ENCODE data around the gene UNC5A. TPM values are rescaled to one million over a fixed set of nuclear protein-coding genes. Genes with fewer than 3 reads are reported as not detected.

Gene UNC5A
- total RNA-seq, 1 donor from 2014 or later = not detected

DNA sequence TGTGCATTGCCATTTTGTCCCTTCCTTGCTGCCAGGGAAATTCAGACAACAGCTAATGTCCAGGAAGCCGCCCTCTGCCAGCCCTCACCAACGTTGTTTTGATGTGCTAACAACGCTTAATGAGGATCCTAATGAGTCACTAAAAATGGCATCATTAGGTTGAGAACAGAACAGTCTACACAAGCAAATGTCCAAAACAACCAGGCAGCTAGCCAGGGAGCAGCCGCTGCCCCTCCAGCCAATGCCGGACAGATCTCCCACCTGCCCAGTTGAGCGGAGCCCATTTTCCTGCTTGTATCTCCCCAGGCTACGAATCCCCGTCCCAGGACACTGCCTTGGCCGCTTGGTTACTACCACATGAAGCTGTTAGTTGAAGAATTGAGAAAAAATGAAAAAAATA, 40.4 kb upstream of the UNC5A start:
- Mint-ChIP-seq H3K36me3 (ENCODE audit: low read depth) (no peaks in the 10 kb centered on the region), H3K27me3 (peaks cover 20% of the 10 kb centered on the region), H3K4me3 (no peak overlapping the region), H3K4me1 (no peaks in the 10 kb centered on the region), H3K9me3 (peaks cover 13% of the 10 kb centered on the region), H3K27ac (no peak overlapping the region)
- ATAC-seq (ENCODE audit: low read depth) (no peak), DNase-seq (no peak)
- intact Hi-C loops (cut with micrococcal nuclease) = no loop called here
- POLR2A ChIA-PET = no interaction called here
- CTCF ChIA-PET = no interaction called here
- TF ChIP-seq, protein P1, sequence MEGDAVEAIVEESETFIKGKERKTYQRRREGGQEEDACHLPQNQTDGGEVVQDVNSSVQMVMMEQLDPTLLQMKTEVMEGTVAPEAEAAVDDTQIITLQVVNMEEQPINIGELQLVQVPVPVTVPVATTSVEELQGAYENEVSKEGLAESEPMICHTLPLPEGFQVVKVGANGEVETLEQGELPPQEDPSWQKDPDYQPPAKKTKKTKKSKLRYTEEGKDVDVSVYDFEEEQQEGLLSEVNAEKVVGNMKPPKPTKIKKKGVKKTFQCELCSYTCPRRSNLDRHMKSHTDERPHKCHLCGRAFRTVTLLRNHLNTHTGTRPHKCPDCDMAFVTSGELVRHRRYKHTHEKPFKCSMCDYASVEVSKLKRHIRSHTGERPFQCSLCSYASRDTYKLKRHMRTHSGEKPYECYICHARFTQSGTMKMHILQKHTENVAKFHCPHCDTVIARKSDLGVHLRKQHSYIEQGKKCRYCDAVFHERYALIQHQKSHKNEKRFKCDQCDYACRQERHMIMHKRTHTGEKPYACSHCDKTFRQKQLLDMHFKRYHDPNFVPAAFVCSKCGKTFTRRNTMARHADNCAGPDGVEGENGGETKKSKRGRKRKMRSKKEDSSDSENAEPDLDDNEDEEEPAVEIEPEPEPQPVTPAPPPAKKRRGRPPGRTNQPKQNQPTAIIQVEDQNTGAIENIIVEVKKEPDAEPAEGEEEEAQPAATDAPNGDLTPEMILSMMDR (IDR thresholded peaks at IDR 0.05) = no peak

DNA sequence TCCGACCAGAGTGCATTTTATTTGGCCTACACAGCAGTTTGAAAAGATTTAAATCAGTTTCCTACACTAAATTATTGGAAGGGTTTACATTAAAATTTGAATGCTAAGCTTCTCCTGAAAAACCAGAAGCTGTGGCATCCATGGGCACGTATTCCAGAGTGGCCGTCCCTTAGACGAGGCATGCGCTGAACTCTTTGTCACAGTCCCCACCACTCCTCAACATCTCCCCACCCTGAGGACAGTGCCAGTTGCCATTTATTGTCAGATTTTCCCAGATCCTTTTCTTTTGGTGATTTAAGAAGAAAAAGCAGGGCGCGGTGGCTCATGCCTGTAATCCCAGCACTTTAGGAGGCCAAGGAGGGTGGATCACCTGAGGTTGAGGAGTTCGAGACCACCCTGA, 39.9 kb upstream of the UNC5A start:
- ChIA-PET POLR2A (no interaction called here), CTCF (no interaction called here)
- H3K27ac Mint-ChIP-seq = no peak overlapping the region
- peaks cover 8% of the 10 kb centered on the region for H3K9me3 Mint-ChIP-seq
- intact Hi-C loops (cut with micrococcal nuclease) = no loop called here
- DNase-seq = no peak
- no peak overlapping the region for H3K4me3 Mint-ChIP-seq
- no peaks in the 10 kb centered on the region for H3K36me3 Mint-ChIP-seq (ENCODE audit: low read depth)
- TF ChIP-seq, protein P1 (IDR thresholded peaks at IDR 0.05) = no peak
- no peaks in the 10 kb centered on the region for H3K4me1 Mint-ChIP-seq
- no peak for ATAC-seq (ENCODE audit: low read depth)
- H3K27me3 Mint-ChIP-seq = peaks cover 24% of the 10 kb centered on the region

DNA sequence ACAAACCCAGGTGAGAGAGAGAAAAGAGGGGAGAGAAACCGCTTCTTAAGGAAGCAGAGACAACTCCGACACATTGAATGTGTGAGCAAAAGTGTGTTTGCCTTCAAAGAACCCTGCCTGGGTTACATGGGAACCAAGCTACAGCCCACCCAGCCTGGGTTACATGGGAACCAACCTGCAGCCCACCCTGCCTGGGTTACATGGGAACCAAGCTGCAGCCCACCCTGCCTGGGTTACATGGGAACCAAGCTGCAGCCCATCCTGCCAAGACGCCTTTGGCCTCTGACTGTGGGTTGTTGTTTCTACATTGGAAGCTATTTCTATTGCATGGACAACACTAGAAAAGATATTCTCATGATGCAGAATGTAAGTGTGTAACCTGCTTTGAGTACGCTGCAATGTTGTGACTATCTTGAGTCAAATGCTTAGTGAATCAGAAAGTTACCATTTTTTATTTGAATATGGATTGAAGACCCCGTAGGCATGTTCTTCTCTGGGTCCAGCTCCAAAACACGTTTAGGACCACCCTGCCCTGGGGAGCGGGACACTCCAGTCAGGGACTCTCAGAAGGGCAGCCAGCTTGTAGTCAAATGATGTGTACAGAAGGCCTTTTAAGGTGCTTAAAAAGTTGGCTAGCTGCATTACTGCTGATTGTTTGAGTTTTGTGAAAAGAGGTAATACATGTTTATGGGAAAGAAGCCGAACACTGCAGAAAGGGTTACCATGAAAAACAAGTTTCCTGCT, 39.1 kb upstream of the UNC5A start:
- ChIA-PET POLR2A (no interaction called here), CTCF (no interaction called here)
- DNase-seq (no peak), ATAC-seq (ENCODE audit: low read depth) (no peak)
- no peak overlapping the region for H3K4me3 Mint-ChIP-seq
- peaks cover 2% of the 10 kb centered on the region for H3K9me3 Mint-ChIP-seq
- TF ChIP-seq, protein P1 (IDR thresholded peaks at IDR 0.05) = no peak
- no peaks in the 10 kb centered on the region for H3K36me3 Mint-ChIP-seq (ENCODE audit: low read depth)
- peaks cover 24% of the 10 kb centered on the region for H3K27me3 Mint-ChIP-seq
- H3K4me1 Mint-ChIP-seq = no peaks in the 10 kb centered on the region
- no peak overlapping the region for H3K27ac Mint-ChIP-seq
- intact Hi-C loops (cut with micrococcal nuclease) = no loop called here

DNA sequence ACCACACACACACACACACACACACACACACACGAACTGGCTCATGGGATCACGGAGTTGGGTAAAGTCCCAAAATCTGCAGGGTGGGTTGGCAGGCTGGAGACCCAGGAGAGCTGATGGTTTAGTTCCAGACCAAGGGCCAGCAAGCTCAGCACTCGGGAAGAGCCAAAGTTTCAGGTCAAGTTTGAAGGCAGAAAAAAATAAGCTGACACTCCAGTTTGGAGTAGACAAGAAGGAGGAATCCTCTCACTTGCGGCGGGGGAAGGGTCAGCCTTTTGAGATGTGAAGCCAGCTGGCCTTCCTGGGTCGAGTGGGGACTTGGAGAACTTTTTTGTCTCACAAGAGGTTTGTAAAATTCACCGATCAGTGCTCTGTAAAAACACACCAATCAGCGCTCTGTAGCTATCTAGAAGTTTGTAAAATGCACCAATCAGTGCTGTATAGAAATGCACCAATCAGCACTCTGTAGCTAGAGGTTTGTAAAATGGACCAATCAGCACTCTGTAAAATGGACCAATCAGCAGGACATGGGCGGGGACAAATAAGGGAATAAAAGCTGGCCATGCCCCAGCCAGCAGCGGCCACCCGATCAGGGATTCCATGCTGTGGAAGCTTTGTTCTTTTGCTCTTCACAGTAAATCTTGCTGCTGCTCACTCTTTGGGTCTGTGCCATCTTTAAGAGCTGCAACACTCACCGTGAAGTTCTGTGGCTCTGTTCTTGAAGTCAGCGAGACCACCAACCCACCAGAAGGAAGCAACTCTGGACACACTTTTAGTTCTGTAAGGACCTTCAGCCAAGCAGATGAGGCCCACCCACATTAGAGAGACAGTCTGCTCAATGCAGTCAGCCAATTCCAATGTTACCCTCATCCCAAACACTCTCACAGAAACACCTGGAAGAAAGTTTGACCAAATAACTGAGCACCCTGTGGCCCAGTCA, 37.8 kb upstream of the UNC5A start:
- Mint-ChIP-seq H3K27ac (no peak overlapping the region), H3K4me1 (no peaks in the 10 kb centered on the region), H3K36me3 (ENCODE audit: low read depth) (no peaks in the 10 kb centered on the region), H3K4me3 (no peak overlapping the region), H3K27me3 (peaks cover 27% of the 10 kb centered on the region), H3K9me3 (no peaks in the 10 kb centered on the region)
- ATAC-seq (ENCODE audit: low read depth) = no peak
- intact Hi-C loops (cut with micrococcal nuclease) = no loop called here
- CTCF ChIA-PET = no interaction called here
- no peak for DNase-seq
- TF ChIP-seq, protein P1 (IDR thresholded peaks at IDR 0.05) = no peak
- POLR2A ChIA-PET = no interaction called here

DNA sequence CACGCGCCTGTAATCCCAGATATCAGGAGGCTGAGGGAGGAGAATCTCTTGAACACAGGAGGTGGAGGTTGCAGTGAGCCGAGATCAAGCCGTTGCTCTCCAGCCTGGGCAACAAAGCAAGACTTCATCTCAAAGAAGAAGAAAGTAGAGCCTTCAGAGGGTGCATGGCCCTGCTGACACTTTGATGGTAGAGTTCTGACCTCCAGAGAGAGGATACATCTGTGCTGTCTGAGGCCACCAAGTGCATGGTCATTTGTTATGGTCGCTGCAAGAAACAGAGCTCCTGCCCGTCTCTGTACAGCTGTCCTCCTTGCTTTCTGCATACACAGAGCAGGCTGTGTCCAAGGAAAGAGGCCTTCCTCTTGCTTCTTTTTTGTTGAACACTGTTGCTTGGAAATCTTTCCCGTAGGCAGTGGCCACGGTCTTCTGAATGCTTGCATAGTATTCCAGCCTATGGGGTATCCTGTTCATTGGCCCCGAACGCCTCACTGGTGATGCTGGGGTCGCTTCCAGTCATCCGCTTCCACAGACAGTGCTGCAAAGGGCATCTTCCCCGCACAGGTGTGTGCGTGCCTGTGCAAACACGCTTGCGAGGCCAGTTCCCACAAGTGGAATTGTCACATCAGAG, 36.8 kb upstream of the UNC5A start:
- Mint-ChIP-seq H3K27ac (no peak overlapping the region), H3K4me3 (no peak overlapping the region), H3K36me3 (ENCODE audit: low read depth) (no peaks in the 10 kb centered on the region), H3K27me3 (peaks cover 25% of the 10 kb centered on the region), H3K9me3 (no peaks in the 10 kb centered on the region), H3K4me1 (no peaks in the 10 kb centered on the region)
- intact Hi-C loops (cut with micrococcal nuclease) = no loop called here
- ATAC-seq (ENCODE audit: low read depth) (no peak), DNase-seq (no peak)
- ChIA-PET POLR2A (no interaction called here), CTCF (no interaction called here)
- TF ChIP-seq, protein P1 (IDR thresholded peaks at IDR 0.05) = no peak

Data from activated B cell treated with CpG ODN at 0.5 μM for 24 hours (primary cell).